SK-N-SH (cell line): ENCODE measurements around the gene CFAP92. TPM values are rescaled to one million over a fixed set of nuclear protein-coding genes. Genes with fewer than 3 reads are reported as not detected.

Experiments used
- CTCF ChIA-PET: fragments of 300-600, 350-600 bp; formaldehyde crosslinking; extraction: SDS; loops from one replicate; lab custom pipeline; 2021; lab: Yijun Ruan, JAX
- POLR2A ChIA-PET: fragments of 350-600 bp; sonication (Branson Sonifier 250); formaldehyde crosslinking; extraction: SDS; loops from one replicate; lab custom pipeline; 2020; ENCODE audit warnings: antibody characterized with exemption, inconsistent platforms; lab: Yijun Ruan, JAX
- DNase-seq: peaks from one replicate; pipeline ENCODE4 v3.0.0; 2012
- H2AFZ ChIP-seq: fragments of 200-600 bp; sonication (generic); 2 replicates; pipeline ENCODE4 v1.8.1; 2016; ENCODE audit warnings: antibody characterized with exemption, mild to moderate bottlenecking, low read depth
- H3F3A ChIP-seq: fragments of 200-600 bp; sonication (generic); replicated peaks from 2 replicates; pipeline ENCODE3; 2016; ENCODE audit warnings: antibody characterized with exemption, mild to moderate bottlenecking; ENCODE audit not compliant: insufficient read depth
- H3K27ac ChIP-seq, 2 experiments: fragments of 200-500 bp in 1 of 2; fragments of 200-600 bp in 1 of 2; sonication (Bioruptor generic) in 1 of 2; sonication (generic), shearing (Covaris generic) in 1 of 2; 2 replicates each; pipeline versions ENCODE4 v1.5.1 to v1.6.1; 2014 to 2016; ENCODE audit warnings: low read depth in 2 of 2, inconsistent platforms in 1 of 2, low read length in 1 of 2, mild to moderate bottlenecking in 1 of 2, mixed read lengths in 1 of 2
- H3K27me3 ChIP-seq: fragments of 200-600 bp; sonication (generic), shearing (Covaris generic); 2 replicates; pipeline ENCODE4 v1.6.1; 2016; ENCODE audit warnings: mixed run types; ENCODE audit not compliant: insufficient read depth
- H3K36me3 ChIP-seq, 2 experiments: fragments of 200-500 bp in 1 of 2; fragments of 200-600 bp in 1 of 2; sonication (Bioruptor generic) in 1 of 2; sonication (generic) in 1 of 2; replicated peaks in 1 of 2; 2 replicates each; pipeline versions ENCODE3 to v1.5.1; 2014 to 2016; ENCODE audit warnings: low read length in 1 of 2, mild to moderate bottlenecking in 1 of 2; ENCODE audit not compliant: insufficient read depth in 2 of 2, control insufficient read depth in 1 of 2
- H3K4me1 ChIP-seq, 2 experiments: fragments of 200-500 bp in 1 of 2; fragments of 200-600 bp in 1 of 2; sonication (Bioruptor generic) in 1 of 2; sonication (generic), shearing (Covaris generic) in 1 of 2; 2 replicates each; pipeline versions ENCODE4 v1.5.1 to v1.6.1; 2014 to 2016; ENCODE audit warnings: low read depth in 1 of 2, low read length in 1 of 2, mixed run types in 1 of 2; ENCODE audit not compliant: insufficient read depth in 2 of 2, control insufficient read depth in 1 of 2
- H3K4me2 ChIP-seq: fragments of 200-600 bp; sonication (generic), shearing (Covaris generic); 2 replicates; pipeline ENCODE4 v1.6.1; 2017; ENCODE audit warnings: mixed run types
- H3K4me3 ChIP-seq, 2 experiments: fragments of 200-500 bp in 1 of 2; fragments of 200-600 bp in 1 of 2; sonication (Bioruptor generic) in 1 of 2; sonication (generic), shearing (Covaris generic) in 1 of 2; 2 replicates each; pipeline versions ENCODE4 v1.5.1 to v1.8.1; 2014 to 2016; ENCODE audit warnings: low read depth in 2 of 2, inconsistent platforms in 1 of 2, low read length in 1 of 2, mild to moderate bottlenecking in 1 of 2, mixed read lengths in 1 of 2, moderate library complexity in 1 of 2
- H3K79me2 ChIP-seq: fragments of 200-600 bp; sonication (generic); 2 replicates; pipeline ENCODE4 v1.8.1; 2017; ENCODE audit warnings: mild to moderate bottlenecking; ENCODE audit not compliant: insufficient read depth
- H3K9ac ChIP-seq: fragments of 200-600 bp; sonication (generic); 2 replicates; pipeline ENCODE4 v1.6.1; 2017; ENCODE audit warnings: mixed run types
- H3K9me2 ChIP-seq: fragments of 200-600 bp; sonication (generic); 2 replicates; pipeline ENCODE4 v1.6.1; 2017; ENCODE audit warnings: mixed run types
- H3K9me3 ChIP-seq: fragments of 200-600 bp; sonication (generic); 2 replicates; pipeline ENCODE4 v1.6.1; 2017; ENCODE audit warnings: mixed run types, mild to moderate bottlenecking, moderate library complexity
- H4K20me1 ChIP-seq: fragments of 200-600 bp; sonication (generic); 2 replicates; pipeline ENCODE4 v1.6.1; 2017; ENCODE audit warnings: mild to moderate bottlenecking, mixed run types; ENCODE audit not compliant: insufficient read depth
- EP300 ChIP-seq, 2 experiments: IDR thresholded peaks; 2 replicates each; pipeline versions ENCODE4 v1.4.0 to v1.6.1; 2012; ENCODE audit warnings: borderline replicate concordance in 1 of 2, low read depth in 1 of 2, low read length in 1 of 2
- EZH2phosphoT487 ChIP-seq: fragments of 200-600 bp; sonication (generic); IDR thresholded peaks from 2 replicates; pipeline ENCODE4 v1.6.1; 2017; ENCODE audit warnings: low read depth, mixed run types, mild to moderate bottlenecking, antibody characterized with exemption, moderate library complexity, borderline replicate concordance
- FOSL2 ChIP-seq: IDR thresholded peaks from 2 replicates; pipeline ENCODE4 v1.4.0; 2012; ENCODE audit warnings: low read depth, mild to moderate bottlenecking, moderate library complexity, borderline replicate concordance
- FOXM1 ChIP-seq: IDR thresholded peaks from 2 replicates; pipeline ENCODE4 v1.4.0; 2012; ENCODE audit warnings: low read depth, mild to moderate bottlenecking
- GATA2 ChIP-seq: sonication (generic); formaldehyde crosslinking; IDR thresholded peaks from 2 replicates; pipeline ENCODE4 v1.5.0; 2020; ENCODE audit warnings: mild to moderate bottlenecking, missing genetic modification reagents
- MXI1 ChIP-seq: IDR thresholded peaks from 2 replicates; pipeline ENCODE4 v1.6.1; 2012; ENCODE audit warnings: mild to moderate bottlenecking, low read depth, low read length, improper control_type of control experiment
- NRF1 ChIP-seq: IDR thresholded peaks from 2 replicates; pipeline ENCODE4 v1.6.1; 2012; ENCODE audit warnings: low read depth, mild to moderate bottlenecking, low read length
- POLR2AphosphoS5 ChIP-seq: IDR thresholded peaks from 2 replicates; pipeline ENCODE4 v1.6.1; 2012; ENCODE audit warnings: low read depth, low read length
- RAD21 ChIP-seq: IDR thresholded peaks from 2 replicates; pipeline ENCODE4 v1.6.1; 2012; ENCODE audit warnings: mild to moderate bottlenecking, low read length
- RCOR1 ChIP-seq: fragments of 150-350 bp; IDR thresholded peaks from 2 replicates; pipeline ENCODE4 v1.6.1; 2017; ENCODE audit warnings: antibody characterized with exemption, low read length
- RFX5 ChIP-seq: IDR thresholded peaks from 2 replicates; pipeline ENCODE4 v1.6.1; 2012; ENCODE audit warnings: mild to moderate bottlenecking, improper control_type of control experiment, low read length
- SMC3 ChIP-seq: IDR thresholded peaks from 2 replicates; pipeline ENCODE4 v1.6.1; 2012; ENCODE audit warnings: low read depth, low read length, improper control_type of control experiment
- TCF12 ChIP-seq: IDR thresholded peaks from 2 replicates; pipeline ENCODE4 v1.4.0; 2012
- TEAD4 ChIP-seq: IDR thresholded peaks from 2 replicates; pipeline ENCODE4 v1.4.0; 2012; ENCODE audit warnings: mild to moderate bottlenecking, borderline replicate concordance; ENCODE audit not compliant: insufficient read depth
- WGBS: methylation state at CpG from one replicate; pipeline ENCODE4 v1.1.6; 2017; ENCODE audit warnings: low lambda C conversion rate; 5-methylcytosine and 5-hydroxymethylcytosine counted together
- polyA plus RNA-seq, 3 experiments: library from polyadenylated mRNA; depleted of rRNA; stranded (reverse); fragments of >200 nt; gene quantifications; 2 replicates each; pipeline ENCODE4 v1.2.3, GENCODE V29; 2012
- TF ChIP-seq, protein P1 (sequence below): fragments of 150-350 bp; IDR thresholded peaks from 2 replicates; pipeline ENCODE4 v1.6.1; 2016; ENCODE audit warnings: mild to moderate bottlenecking, low read depth, low read length
- TF ChIP-seq, protein P2 (sequence below): IDR thresholded peaks from 2 replicates; pipeline ENCODE4 v1.4.0; 2012; ENCODE audit warnings: low read depth
- TF ChIP-seq, protein P3 (sequence below): IDR thresholded peaks from 2 replicates; pipeline ENCODE4 v1.4.0; 2012; ENCODE audit warnings: low read depth, borderline replicate concordance

CFAP92 gene
- polyA plus RNA-seq, 1 of the 3 experiments (the other 2 are of a cell fraction): not detected

GRCh38 chr3:128949158-128949557, 44.7 kb downstream of the CFAP92 start (continued):
- TF ChIP-seq FOXM1: no peak
- TF ChIP-seq, protein P1, sequence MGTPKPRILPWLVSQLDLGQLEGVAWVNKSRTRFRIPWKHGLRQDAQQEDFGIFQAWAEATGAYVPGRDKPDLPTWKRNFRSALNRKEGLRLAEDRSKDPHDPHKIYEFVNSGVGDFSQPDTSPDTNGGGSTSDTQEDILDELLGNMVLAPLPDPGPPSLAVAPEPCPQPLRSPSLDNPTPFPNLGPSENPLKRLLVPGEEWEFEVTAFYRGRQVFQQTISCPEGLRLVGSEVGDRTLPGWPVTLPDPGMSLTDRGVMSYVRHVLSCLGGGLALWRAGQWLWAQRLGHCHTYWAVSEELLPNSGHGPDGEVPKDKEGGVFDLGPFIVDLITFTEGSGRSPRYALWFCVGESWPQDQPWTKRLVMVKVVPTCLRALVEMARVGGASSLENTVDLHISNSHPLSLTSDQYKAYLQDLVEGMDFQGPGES: no peak
- no peak for TF ChIP-seq EZH2phosphoT487

DNA sequence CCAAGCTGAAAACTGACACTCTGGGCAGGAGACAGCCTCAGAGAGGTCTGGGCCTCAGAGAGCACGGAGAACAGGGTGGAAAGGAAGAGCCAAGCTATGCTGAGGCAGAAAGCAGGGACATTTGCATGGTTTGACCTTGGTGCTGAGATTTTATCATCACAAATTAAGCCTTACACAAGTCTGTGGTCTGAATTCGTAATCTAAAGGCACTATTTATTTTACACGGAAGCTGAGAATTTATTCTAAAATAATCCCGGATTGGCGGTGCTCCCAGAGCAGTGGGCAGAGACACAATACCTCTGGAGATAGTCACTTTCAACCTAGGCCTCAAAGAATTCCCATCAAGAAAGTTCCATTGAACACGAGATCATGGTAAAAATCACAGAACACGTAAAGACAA, 47.5 kb downstream of the CFAP92 start:
- ChIA-PET CTCF (interaction anchor here (0.8 to 2.1 kb wide), 2 partner anchors 24 kb away, joined by 6 to 8 read pairs; no protein-coding TSS in a partner anchor), POLR2A (no interaction called here)
- H3K27ac ChIP-seq: no peak overlapping the region
- no peak for DNase-seq
- H3K36me3 ChIP-seq: no peaks in the 10 kb centered on the region
- H3K9me2 ChIP-seq: no peaks in the 10 kb centered on the region
- WGBS: 70% methylated on average over 7 of the region's 7 CpGs
- H2AFZ ChIP-seq: no peak overlapping the region
- H3K4me1 ChIP-seq: no peaks in the 10 kb centered on the region
- H3K9me3 ChIP-seq: no peaks in the 10 kb centered on the region
- no peak overlapping the region for H3K4me3 ChIP-seq
- no peaks in the 10 kb centered on the region; the same call in 1 of the 2 replicates for H3K27me3 ChIP-seq
- no peaks in the 10 kb centered on the region for H3F3A ChIP-seq
- H3K79me2 ChIP-seq: no peaks in the 10 kb centered on the region
- H4K20me1 ChIP-seq: no peaks in the 10 kb centered on the region
- no peak overlapping the region for H3K9ac ChIP-seq
- H3K4me2 ChIP-seq: no peak overlapping the region
- no peak for TF ChIP-seq MXI1
- TF ChIP-seq, protein P2, sequence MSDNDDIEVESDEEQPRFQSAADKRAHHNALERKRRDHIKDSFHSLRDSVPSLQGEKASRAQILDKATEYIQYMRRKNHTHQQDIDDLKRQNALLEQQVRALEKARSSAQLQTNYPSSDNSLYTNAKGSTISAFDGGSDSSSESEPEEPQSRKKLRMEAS: no peak
- TF ChIP-seq SMC3: no peak
- no peak for TF ChIP-seq EZH2phosphoT487
- TF ChIP-seq FOSL2: no peak
- no peak for TF ChIP-seq RFX5
- TF ChIP-seq, protein P3, sequence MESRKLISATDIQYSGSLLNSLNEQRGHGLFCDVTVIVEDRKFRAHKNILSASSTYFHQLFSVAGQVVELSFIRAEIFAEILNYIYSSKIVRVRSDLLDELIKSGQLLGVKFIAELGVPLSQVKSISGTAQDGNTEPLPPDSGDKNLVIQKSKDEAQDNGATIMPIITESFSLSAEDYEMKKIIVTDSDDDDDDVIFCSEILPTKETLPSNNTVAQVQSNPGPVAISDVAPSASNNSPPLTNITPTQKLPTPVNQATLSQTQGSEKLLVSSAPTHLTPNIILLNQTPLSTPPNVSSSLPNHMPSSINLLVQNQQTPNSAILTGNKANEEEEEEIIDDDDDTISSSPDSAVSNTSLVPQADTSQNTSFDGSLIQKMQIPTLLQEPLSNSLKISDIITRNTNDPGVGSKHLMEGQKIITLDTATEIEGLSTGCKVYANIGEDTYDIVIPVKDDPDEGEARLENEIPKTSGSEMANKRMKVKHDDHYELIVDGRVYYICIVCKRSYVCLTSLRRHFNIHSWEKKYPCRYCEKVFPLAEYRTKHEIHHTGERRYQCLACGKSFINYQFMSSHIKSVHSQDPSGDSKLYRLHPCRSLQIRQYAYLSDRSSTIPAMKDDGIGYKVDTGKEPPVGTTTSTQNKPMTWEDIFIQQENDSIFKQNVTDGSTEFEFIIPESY: no peak
- TF ChIP-seq NRF1: no peak
- TF ChIP-seq TCF12: no peak
- TF ChIP-seq POLR2AphosphoS5: no peak
- no peak for TF ChIP-seq RAD21
- TF ChIP-seq TEAD4: no peak
- TF ChIP-seq EP300 (IDR thresholded peaks at IDR 0.05; ENCODE audit: borderline replicate concordance in 1 of 2, low read depth in 1 of 2, low read length in 1 of 2): no peak
- TF ChIP-seq GATA2 (CRISPR knock-in tag): no peak
- no peak for TF ChIP-seq RCOR1
